ENCODE measurements around the gene MRPL40.
A peak's percentile ranks its signal among the peaks of the same experiment; 100 is the strongest.

Gene MRPL40

DNA sequence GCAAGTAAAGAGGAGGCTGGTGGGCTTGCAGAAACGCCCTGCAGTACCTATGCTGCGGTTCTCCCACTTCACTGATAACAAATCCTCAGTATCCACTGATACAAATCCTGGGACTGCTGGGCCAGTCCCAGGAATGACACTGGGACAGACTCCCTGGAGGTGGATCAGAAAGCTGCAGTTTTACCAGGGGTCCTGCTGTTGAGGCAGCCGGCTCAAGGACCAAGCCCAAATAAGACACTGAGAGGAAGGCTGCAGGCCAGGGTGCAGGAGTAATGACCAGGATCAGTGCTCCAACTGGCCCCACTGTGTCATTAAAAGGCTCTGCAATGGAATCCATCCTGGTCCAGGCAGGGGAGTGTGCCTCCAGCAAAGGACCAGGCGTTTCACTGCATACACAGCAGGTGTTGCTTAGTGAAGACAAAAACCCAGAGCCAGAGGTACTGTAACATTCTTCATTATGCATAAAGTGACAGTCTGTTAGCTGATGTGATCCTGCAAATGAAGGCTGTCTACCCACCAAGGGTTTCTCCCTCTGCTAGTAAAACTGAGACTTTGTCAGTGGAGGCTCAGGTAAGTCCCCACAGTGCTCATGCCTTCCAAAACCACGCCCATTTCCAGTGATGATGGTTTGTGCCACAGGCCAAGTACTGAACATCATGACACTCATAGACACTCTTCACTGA is 16.5 kb downstream of the MRPL40 start:
- H3K27ac ChIP-seq (ENCODE audit: low read depth in 2 of 2, low read length in 2 of 2) = no peak overlapping the region
- H3K4me1 ChIP-seq (ENCODE audit: control insufficient read depth in 2 of 2, insufficient read depth in 2 of 2, low read length in 2 of 2) = peaks cover 9 to 19% of the 10 kb centered on the region in 2 donors
- H3K27me3 ChIP-seq (ENCODE audit: control insufficient read depth in 2 of 2, insufficient read depth in 2 of 2, low read length in 2 of 2) = no peaks in the 10 kb centered on the region
- peaks cover 18 to 29% of the 10 kb centered on the region in 2 donors for H3K36me3 ChIP-seq (ENCODE audit: control insufficient read depth in 2 of 2, insufficient read depth in 2 of 2, low read length in 2 of 2)
- no peaks in the 10 kb centered on the region for H3K9me3 ChIP-seq (ENCODE audit: control insufficient read depth in 2 of 2, low read length in 2 of 2)
- no peak overlapping the region for H3K9ac ChIP-seq (ENCODE audit: low read depth in 1 of 2, low read length in 2 of 2)
- peak overlapping the region in 1 of 2 donors; percentile 94 for H3K4me3 ChIP-seq (ENCODE audit: low read length in 2 of 2)

DNA sequence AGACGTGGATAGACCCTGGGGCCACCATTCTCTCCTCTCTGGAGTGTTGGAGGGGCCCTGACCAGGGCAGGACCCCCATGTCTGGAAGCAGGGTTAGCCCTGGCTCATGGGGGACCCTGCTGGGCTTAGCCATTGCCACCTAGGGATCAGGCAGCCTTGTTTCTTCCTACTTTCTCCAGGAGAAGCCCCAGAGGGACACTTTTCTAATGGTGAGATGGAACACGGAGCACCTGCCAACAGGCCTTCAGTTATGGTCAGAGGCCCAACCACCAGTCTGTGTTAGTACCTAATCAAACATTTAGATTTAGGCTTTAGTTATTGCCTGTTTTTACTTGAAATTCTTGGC is 17.1 kb downstream of the MRPL40 start:
- Histone ChIP-seq H3K27ac (ENCODE audit: low read depth in 2 of 2, low read length in 2 of 2) (no peak overlapping the region), H3K36me3 (ENCODE audit: control insufficient read depth in 2 of 2, insufficient read depth in 2 of 2, low read length in 2 of 2) (peaks cover 19 to 29% of the 10 kb centered on the region in 2 donors), H3K4me3 (ENCODE audit: low read length in 2 of 2) (no peak overlapping the region)

DNA sequence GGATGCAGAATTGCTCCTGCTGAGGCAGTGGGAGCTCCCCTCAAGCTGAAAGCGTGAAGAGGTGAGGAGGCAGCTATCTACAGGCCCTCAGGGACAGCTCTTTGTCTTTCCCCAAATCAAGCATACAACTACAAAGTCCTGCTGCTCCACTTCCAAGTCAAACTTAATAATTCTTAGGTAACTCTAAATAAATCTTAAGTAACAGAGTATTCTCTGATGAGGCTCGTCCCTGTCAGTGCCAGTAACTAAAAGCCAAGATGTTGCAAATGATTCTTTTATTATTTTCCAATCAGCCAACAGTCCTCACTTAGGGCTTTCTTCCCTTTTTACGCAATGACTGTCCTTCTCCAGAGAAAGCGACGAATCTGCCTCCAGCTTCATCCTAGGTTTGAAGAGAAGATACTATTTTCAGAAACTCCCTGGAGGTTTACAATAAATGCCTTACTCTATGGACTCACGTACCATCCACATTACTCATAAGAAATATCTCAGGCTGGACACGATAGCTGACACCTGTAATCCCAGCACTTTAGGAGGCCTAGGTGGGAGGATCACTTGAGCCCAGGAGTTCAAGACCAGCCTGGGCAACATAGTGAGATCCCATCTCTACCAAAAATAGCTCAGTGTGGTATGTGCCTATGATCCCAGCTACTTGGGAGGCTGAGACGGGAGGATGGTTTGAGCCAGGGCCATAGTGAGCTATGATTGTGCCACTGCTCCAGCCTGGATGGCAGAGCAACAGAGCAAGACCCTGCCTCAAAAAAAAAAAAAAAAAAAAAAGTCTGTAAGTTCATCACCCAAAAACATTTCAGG is 18.2 kb downstream of the MRPL40 start:
- Histone ChIP-seq H3K36me3 (ENCODE audit: control insufficient read depth in 2 of 2, insufficient read depth in 2 of 2, low read length in 2 of 2) (peaks cover 30 to 37% of the 10 kb centered on the region in 2 donors), H3K27me3 (ENCODE audit: control insufficient read depth in 2 of 2, insufficient read depth in 2 of 2, low read length in 2 of 2) (no peaks in the 10 kb centered on the region), H3K27ac (ENCODE audit: low read depth in 2 of 2, low read length in 2 of 2) (no peak overlapping the region), H3K9ac (ENCODE audit: low read depth in 1 of 2, low read length in 2 of 2) (no peak overlapping the region), H3K9me3 (ENCODE audit: control insufficient read depth in 2 of 2, low read length in 2 of 2) (no peaks in the 10 kb centered on the region), H3K4me3 (ENCODE audit: low read length in 2 of 2) (no peak overlapping the region), H3K4me1 (ENCODE audit: control insufficient read depth in 2 of 2, insufficient read depth in 2 of 2, low read length in 2 of 2) (peaks cover 9 to 19% of the 10 kb centered on the region in 2 donors)

More for the DNA sequence above, 17.1 kb downstream of the MRPL40 start:
- H3K9me3 ChIP-seq (ENCODE audit: control insufficient read depth in 2 of 2, low read length in 2 of 2) = no peaks in the 10 kb centered on the region
- H3K9ac ChIP-seq (ENCODE audit: low read depth in 1 of 2, low read length in 2 of 2) = no peak overlapping the region
- no peaks in the 10 kb centered on the region for H3K27me3 ChIP-seq (ENCODE audit: control insufficient read depth in 2 of 2, insufficient read depth in 2 of 2, low read length in 2 of 2)
- H3K4me1 ChIP-seq (ENCODE audit: control insufficient read depth in 2 of 2, insufficient read depth in 2 of 2, low read length in 2 of 2) = peaks cover 9 to 19% of the 10 kb centered on the region in 2 donors

DNA sequence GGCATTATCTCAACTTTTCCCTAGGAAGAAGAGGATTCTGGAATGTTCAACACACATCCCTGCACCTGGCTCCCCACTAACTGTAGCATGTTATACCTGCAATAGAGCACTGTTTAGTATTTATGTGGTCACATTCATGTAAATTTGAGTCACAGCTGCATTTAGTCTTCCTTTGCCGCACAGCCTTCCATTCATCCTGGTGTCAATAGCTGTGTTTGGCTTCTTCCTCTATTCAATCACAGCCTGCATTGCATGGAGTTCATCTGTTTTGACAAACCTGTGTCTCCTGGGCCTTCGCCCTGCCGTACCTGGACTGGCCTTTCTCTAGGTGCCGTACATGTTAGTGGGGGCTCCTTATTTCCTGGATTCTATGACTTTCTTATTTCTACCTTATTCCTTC is 19.2 kb downstream of the MRPL40 start:
- Histone ChIP-seq H3K4me3 (ENCODE audit: low read length in 2 of 2) (no peak overlapping the region), H3K27me3 (ENCODE audit: control insufficient read depth in 2 of 2, insufficient read depth in 2 of 2, low read length in 2 of 2) (no peaks in the 10 kb centered on the region), H3K9ac (ENCODE audit: low read depth in 1 of 2, low read length in 2 of 2) (no peak overlapping the region), H3K27ac (ENCODE audit: low read depth in 2 of 2, low read length in 2 of 2) (no peak overlapping the region), H3K36me3 (ENCODE audit: control insufficient read depth in 2 of 2, insufficient read depth in 2 of 2, low read length in 2 of 2) (peaks cover 40 to 47% of the 10 kb centered on the region in 2 donors), H3K4me1 (ENCODE audit: control insufficient read depth in 2 of 2, insufficient read depth in 2 of 2, low read length in 2 of 2) (peaks cover 5 to 12% of the 10 kb centered on the region in 2 donors), H3K9me3 (ENCODE audit: control insufficient read depth in 2 of 2, low read length in 2 of 2) (no peaks in the 10 kb centered on the region)

DNA sequence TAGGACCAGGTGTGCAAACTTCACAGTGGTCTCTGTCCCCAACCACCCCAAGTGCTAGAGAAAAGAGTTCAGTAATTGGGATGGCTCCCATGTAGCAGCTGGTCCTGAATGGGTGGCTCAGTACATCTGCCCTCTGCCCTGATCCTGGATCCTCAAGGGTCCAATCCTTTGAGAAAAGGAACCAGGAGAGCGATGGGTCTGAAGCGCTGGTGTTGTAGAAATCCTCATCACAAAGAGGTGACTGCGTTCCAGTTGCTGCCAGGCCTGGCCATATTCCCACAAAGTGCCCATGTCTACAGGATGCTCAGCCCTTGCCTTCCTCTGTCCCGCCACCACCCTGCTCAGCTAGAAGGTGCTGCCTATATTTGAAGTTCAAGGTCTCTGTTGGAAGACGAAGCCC is 21.4 kb downstream of the MRPL40 start:
- H3K9ac ChIP-seq (ENCODE audit: low read depth in 1 of 2, low read length in 2 of 2) = no peak overlapping the region
- H3K27ac ChIP-seq (ENCODE audit: low read depth in 2 of 2, low read length in 2 of 2) = no peak overlapping the region
- H3K4me3 ChIP-seq (ENCODE audit: low read length in 2 of 2) = no peak overlapping the region
- H3K36me3 ChIP-seq (ENCODE audit: control insufficient read depth in 2 of 2, insufficient read depth in 2 of 2, low read length in 2 of 2) = peaks cover 53 to 60% of the 10 kb centered on the region in 2 donors
- H3K27me3 ChIP-seq (ENCODE audit: control insufficient read depth in 2 of 2, insufficient read depth in 2 of 2, low read length in 2 of 2) = no peaks in the 10 kb centered on the region
- H3K9me3 ChIP-seq (ENCODE audit: control insufficient read depth in 2 of 2, low read length in 2 of 2) = no peaks in the 10 kb centered on the region
- peaks cover 0 to under 1% of the 10 kb centered on the region in 2 donors for H3K4me1 ChIP-seq (ENCODE audit: control insufficient read depth in 2 of 2, insufficient read depth in 2 of 2, low read length in 2 of 2)

DNA sequence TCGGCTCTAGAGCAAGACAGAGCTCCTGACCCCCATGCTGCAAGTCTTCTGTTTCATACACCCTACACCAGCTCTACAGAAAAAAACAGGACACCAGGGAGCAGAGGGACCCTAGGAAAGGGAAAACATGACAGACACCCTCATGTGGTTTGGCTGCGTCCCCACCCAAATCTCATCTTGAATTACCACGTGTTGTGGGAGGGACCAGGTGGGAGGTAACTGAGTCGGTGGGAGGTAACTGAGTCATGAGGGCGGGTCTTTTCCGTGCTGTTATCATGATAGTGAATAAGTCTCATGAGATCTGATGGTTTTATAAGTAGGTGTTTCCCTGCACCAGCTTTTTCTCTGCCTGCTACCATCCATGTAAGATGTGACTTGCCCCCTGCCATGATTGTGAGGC is 21.8 kb downstream of the MRPL40 start:
- Histone ChIP-seq H3K36me3 (ENCODE audit: control insufficient read depth in 2 of 2, insufficient read depth in 2 of 2, low read length in 2 of 2) (peaks cover 53 to 60% of the 10 kb centered on the region in 2 donors), H3K27me3 (ENCODE audit: control insufficient read depth in 2 of 2, insufficient read depth in 2 of 2, low read length in 2 of 2) (no peaks in the 10 kb centered on the region), H3K9me3 (ENCODE audit: control insufficient read depth in 2 of 2, low read length in 2 of 2) (no peaks in the 10 kb centered on the region)

DNA sequence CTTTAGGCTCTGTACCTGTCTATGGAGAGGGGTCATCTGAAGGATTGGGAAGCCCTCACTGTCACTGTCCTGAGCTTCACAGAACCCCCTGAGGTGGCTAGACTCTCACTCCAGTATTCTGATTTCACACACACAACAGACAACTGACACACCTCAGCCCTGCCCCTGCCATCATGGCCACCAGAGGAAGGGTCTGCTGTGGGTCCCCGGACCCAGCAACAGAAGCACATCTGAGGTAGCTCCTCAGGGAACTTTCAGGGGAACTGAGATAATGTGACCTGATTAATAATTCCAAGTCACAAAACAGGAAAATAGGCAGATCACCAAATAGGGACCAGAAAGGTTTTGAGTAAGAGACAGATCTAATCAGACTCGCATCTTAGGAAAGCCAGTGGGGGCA is 22.7 kb downstream of the MRPL40 start:
- Histone ChIP-seq H3K9ac (ENCODE audit: low read depth in 1 of 2, low read length in 2 of 2) (no peak overlapping the region), H3K36me3 (ENCODE audit: control insufficient read depth in 2 of 2, insufficient read depth in 2 of 2, low read length in 2 of 2) (peaks cover 53 to 60% of the 10 kb centered on the region in 2 donors), H3K9me3 (ENCODE audit: control insufficient read depth in 2 of 2, low read length in 2 of 2) (no peaks in the 10 kb centered on the region), H3K4me3 (ENCODE audit: low read length in 2 of 2) (no peak overlapping the region), H3K4me1 (ENCODE audit: control insufficient read depth in 2 of 2, insufficient read depth in 2 of 2, low read length in 2 of 2) (no peaks in the 10 kb centered on the region), H3K27me3 (ENCODE audit: control insufficient read depth in 2 of 2, insufficient read depth in 2 of 2, low read length in 2 of 2) (no peaks in the 10 kb centered on the region), H3K27ac (ENCODE audit: low read depth in 2 of 2, low read length in 2 of 2) (no peak overlapping the region)

More for the DNA sequence above, 21.8 kb downstream of the MRPL40 start:
- no peaks in the 10 kb centered on the region for H3K4me1 ChIP-seq (ENCODE audit: control insufficient read depth in 2 of 2, insufficient read depth in 2 of 2, low read length in 2 of 2)
- no peak overlapping the region for H3K9ac ChIP-seq (ENCODE audit: low read depth in 1 of 2, low read length in 2 of 2)
- no peak overlapping the region for H3K27ac ChIP-seq (ENCODE audit: low read depth in 2 of 2, low read length in 2 of 2)
- H3K4me3 ChIP-seq (ENCODE audit: low read length in 2 of 2) = no peak overlapping the region

DNA sequence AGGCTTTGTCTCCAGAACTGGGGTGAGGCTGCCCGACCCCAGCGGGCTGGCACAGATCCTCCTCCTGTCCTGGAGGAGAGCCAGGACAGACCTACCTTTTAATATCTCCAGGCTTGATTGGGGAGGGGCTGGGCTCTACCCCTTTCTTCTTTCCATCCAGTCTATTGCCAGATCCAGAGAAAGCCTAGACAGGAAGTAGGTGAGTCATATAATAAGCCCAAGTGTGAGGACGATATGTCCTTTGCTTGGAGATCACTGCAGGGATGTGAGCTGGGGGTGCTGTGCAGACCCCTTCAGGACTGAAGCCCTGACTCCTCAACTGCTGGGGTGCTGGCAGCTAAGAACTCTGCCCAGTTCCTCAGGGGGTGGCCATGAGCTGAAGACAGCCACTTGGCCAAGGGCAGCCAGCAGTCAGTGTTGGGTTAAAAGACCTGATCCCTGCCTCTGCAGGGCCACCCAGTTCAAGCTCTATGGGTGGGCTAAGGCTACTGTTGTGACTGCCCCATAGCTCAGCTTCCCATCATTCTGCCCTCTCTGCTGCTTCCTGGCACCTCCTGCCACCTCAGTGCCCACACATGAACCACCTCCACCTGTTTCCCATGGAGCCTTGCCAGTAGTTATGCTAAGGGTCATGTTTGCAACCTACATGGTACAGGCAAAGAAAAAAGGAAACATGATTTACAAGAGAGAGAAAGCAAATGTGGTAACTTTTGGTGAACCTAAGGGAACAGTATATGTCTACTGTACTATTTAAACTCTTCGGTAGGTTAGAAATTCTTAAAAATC is 23.4 kb downstream of the MRPL40 start:
- Histone ChIP-seq H3K27me3 (ENCODE audit: control insufficient read depth in 2 of 2, insufficient read depth in 2 of 2, low read length in 2 of 2) (no peaks in the 10 kb centered on the region), H3K4me1 (ENCODE audit: control insufficient read depth in 2 of 2, insufficient read depth in 2 of 2, low read length in 2 of 2) (no peaks in the 10 kb centered on the region), H3K36me3 (ENCODE audit: control insufficient read depth in 2 of 2, insufficient read depth in 2 of 2, low read length in 2 of 2) (peaks cover 53 to 60% of the 10 kb centered on the region in 2 donors), H3K9me3 (ENCODE audit: control insufficient read depth in 2 of 2, low read length in 2 of 2) (no peaks in the 10 kb centered on the region), H3K9ac (ENCODE audit: low read depth in 1 of 2, low read length in 2 of 2) (no peak overlapping the region), H3K4me3 (ENCODE audit: low read length in 2 of 2) (no peak overlapping the region), H3K27ac (ENCODE audit: low read depth in 2 of 2, low read length in 2 of 2) (no peak overlapping the region)

DNA sequence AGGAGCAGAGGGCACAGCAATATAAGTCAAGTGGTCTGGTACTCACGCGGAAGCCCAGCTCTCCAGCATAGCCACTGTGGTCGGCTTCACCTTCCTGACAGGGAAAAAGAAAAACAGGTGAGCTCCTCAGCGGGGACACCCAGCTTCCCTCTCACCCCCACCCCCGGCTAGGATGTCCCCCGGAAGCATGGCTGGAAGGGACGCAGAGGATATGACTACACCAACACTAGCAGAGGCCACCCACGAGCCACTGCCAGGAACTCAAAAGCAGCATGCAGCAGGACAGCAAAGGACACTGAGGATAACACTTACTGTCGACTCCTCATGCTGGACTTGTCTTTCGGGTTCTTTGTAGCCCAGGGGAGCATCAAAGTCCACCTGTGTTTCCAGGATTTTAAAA is 24.2 kb downstream of the MRPL40 start:
- H3K27ac ChIP-seq (ENCODE audit: low read depth in 2 of 2, low read length in 2 of 2) = no peak overlapping the region
- peaks cover 53 to 59% of the 10 kb centered on the region in 2 donors for H3K36me3 ChIP-seq (ENCODE audit: control insufficient read depth in 2 of 2, insufficient read depth in 2 of 2, low read length in 2 of 2)
- H3K4me1 ChIP-seq (ENCODE audit: control insufficient read depth in 2 of 2, insufficient read depth in 2 of 2, low read length in 2 of 2) = no peaks in the 10 kb centered on the region
- no peak overlapping the region for H3K9ac ChIP-seq (ENCODE audit: low read depth in 1 of 2, low read length in 2 of 2)
- no peaks in the 10 kb centered on the region for H3K9me3 ChIP-seq (ENCODE audit: control insufficient read depth in 2 of 2, low read length in 2 of 2)
- no peaks in the 10 kb centered on the region for H3K27me3 ChIP-seq (ENCODE audit: control insufficient read depth in 2 of 2, insufficient read depth in 2 of 2, low read length in 2 of 2)
- H3K4me3 ChIP-seq (ENCODE audit: low read length in 2 of 2) = no peak overlapping the region

All from mucosa of rectum (tissue), 2 donors.